Neuron (in vitro differentiated cells): ENCODE data around the gene FER1L5.

Experiments
- H2AFZ ChIP-seq: one replicate; pipeline ENCODE4 v1.6.1; 2013; ENCODE audit warnings: low read depth, mild to moderate bottlenecking, inconsistent platforms, low read length, moderate library complexity
- H3K27me3 ChIP-seq: one replicate; pipeline ENCODE4 v1.6.1; 2013; ENCODE audit warnings: low read length; ENCODE audit not compliant: insufficient read depth
- H3K36me3 ChIP-seq: one replicate; pipeline ENCODE4 v1.6.1; 2013; ENCODE audit warnings: low read length; ENCODE audit not compliant: insufficient read depth
- H3K4me1 ChIP-seq: one replicate; pipeline ENCODE4 v1.6.1; 2013; ENCODE audit warnings: low read length; ENCODE audit not compliant: insufficient read depth
- H3K4me3 ChIP-seq: 2 replicates; pipeline ENCODE4 v1.5.1; 2013; ENCODE audit warnings: mild to moderate bottlenecking, low read length, moderate library complexity
- H3K9me3 ChIP-seq: one replicate; pipeline ENCODE4 v1.6.1; 2013; ENCODE audit warnings: low read length

FER1L5 gene

GRCh38 chr2:96618596-96619283 lies 23.8 kb upstream of the FER1L5 start:
- Histone ChIP-seq H3K9me3 (no peaks in the 10 kb centered on the region), H3K4me3 (no peak overlapping the region), H3K4me1 (no peaks in the 10 kb centered on the region), H3K36me3 (peaks cover 50% of the 10 kb centered on the region), H2AFZ (no peak overlapping the region), H3K27me3 (no peaks in the 10 kb centered on the region)

- Histone ChIP-seq H3K27me3 (no peaks in the 10 kb centered on the region), H3K36me3 (peaks cover 33% of the 10 kb centered on the region), H3K9me3 (no peaks in the 10 kb centered on the region), H3K4me3 (no peak overlapping the region), H2AFZ (no peak overlapping the region), H3K4me1 (peaks cover 17% of the 10 kb centered on the region)
Observed at GRCh38 chr2:96622544-96622943, 20.0 kb upstream of the FER1L5 start.

DNA sequence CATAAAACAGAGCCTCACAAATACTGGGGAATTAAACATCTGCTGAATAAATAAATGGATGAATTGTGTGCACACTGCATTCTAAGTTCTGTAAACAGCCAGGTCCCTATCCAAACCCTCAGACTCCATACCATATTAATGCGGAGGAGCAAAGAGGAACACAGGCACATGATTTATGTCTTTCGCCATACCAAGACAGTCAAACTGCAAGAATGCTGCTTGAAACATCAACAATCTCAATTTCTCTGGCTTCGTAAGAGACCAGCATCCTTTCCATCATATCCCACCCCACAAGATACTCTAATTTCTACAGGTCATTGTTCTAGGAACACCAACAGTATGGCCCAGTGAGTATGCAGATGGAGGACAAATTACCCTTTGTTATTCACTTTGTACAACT lies 19.4 kb upstream of the FER1L5 start:
- H3K4me1 ChIP-seq: peaks cover 17% of the 10 kb centered on the region
- H3K27me3 ChIP-seq: no peaks in the 10 kb centered on the region
- no peak overlapping the region for H3K4me3 ChIP-seq
- peaks cover 34% of the 10 kb centered on the region for H3K36me3 ChIP-seq
- no peaks in the 10 kb centered on the region for H3K9me3 ChIP-seq
- no peak overlapping the region for H2AFZ ChIP-seq

GRCh38 chr2:96625571-96626552 lies 16.7 kb upstream of the FER1L5 start:
- H3K9me3 ChIP-seq: no peaks in the 10 kb centered on the region
- H2AFZ ChIP-seq: no peak overlapping the region
- no peaks in the 10 kb centered on the region for H3K27me3 ChIP-seq
- peaks cover 17% of the 10 kb centered on the region for H3K4me1 ChIP-seq
- peaks cover 34% of the 10 kb centered on the region for H3K36me3 ChIP-seq
- H3K4me3 ChIP-seq: no peak overlapping the region

DNA sequence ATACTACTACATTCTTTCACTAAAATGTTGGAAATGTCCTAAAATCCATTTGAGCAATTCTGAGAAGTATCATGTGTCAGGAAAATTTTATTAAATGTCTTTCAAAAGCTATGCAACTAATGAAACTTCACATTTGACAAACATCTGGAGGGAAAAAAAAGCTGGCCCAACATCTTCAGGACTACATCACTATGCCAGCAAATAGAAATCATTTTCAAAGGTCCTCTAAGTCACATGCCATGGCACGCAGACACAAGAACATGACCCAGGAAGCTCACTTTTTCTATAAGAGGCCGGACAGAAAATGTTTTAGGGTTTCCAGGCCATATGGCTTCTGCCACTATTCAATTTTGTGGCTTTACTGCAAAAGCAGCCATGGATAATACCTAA lies 16.0 kb upstream of the FER1L5 start:
- no peak overlapping the region for H3K4me3 ChIP-seq
- H3K4me1 ChIP-seq: peaks cover 17% of the 10 kb centered on the region
- H3K9me3 ChIP-seq: peaks cover 3% of the 10 kb centered on the region
- H3K36me3 ChIP-seq: peaks cover 41% of the 10 kb centered on the region
- H2AFZ ChIP-seq: no peak overlapping the region
- H3K27me3 ChIP-seq: no peaks in the 10 kb centered on the region

- H3K4me3 ChIP-seq: no peak overlapping the region
- no peak overlapping the region for H2AFZ ChIP-seq
- peaks cover 3% of the 10 kb centered on the region for H3K9me3 ChIP-seq
- peaks cover 11% of the 10 kb centered on the region for H3K4me1 ChIP-seq
- peaks cover 65% of the 10 kb centered on the region for H3K36me3 ChIP-seq
- no peaks in the 10 kb centered on the region for H3K27me3 ChIP-seq
Observed at GRCh38 chr2:96631804-96632435, 10.6 kb upstream of the FER1L5 start.

- Histone ChIP-seq H3K4me1 (peaks cover 19% of the 10 kb centered on the region), H3K36me3 (peaks cover 52% of the 10 kb centered on the region), H3K4me3 (no peak overlapping the region), H3K27me3 (no peaks in the 10 kb centered on the region), H2AFZ (no peak overlapping the region), H3K9me3 (peaks cover 3% of the 10 kb centered on the region)
Observed at GRCh38 chr2:96633641-96634040, 8.9 kb upstream of the FER1L5 start.

GRCh38 chr2:96636551-96637171 lies 5.9 kb upstream of the FER1L5 start:
- Histone ChIP-seq H3K36me3 (peaks cover 26% of the 10 kb centered on the region), H3K4me3 (peak overlapping the region; percentile 96), H2AFZ (no peak overlapping the region), H3K9me3 (no peaks in the 10 kb centered on the region), H3K27me3 (no peaks in the 10 kb centered on the region), H3K4me1 (peaks cover 19% of the 10 kb centered on the region)

DNA sequence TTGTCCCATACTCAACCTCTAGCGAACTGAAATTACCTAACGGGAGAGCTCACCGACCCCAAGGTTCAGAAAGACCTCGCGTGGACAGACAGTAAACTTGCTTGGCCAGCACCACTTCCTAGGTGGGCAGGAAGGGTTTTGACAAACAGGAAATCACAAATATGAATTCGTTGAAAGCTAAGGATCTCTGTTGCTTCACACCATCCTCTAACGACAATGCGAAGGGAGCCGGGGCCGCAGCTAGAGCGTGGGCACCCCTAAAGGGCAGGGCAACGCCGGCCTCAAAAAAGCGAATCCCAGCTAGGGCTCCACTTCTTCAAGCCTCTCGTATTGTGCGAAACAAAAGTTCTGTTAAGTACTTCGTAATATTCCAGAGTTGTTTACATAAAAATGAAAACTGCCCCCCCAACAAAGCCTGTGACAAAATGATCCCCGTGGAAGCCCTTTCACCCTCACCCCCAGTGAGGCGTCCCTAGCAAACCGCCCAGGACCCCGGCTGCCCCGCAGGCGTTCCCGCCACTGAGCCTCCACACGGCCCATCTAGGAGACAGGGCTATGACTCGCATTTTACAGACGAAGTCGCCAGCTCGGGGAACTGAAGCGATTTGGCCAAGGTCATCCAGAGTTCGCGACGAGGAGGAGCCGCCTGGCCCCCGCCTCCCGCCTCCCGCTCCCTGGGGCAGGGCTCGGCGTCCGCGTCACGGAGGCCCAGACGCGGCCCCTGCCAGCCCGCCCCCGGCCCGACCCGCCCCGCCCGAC lies 5.0 kb upstream of the FER1L5 start:
- H3K4me1 ChIP-seq: peaks cover 26% of the 10 kb centered on the region
- H2AFZ ChIP-seq: peak overlapping the region; percentile 4
- peak overlapping the region; percentile 96 for H3K4me3 ChIP-seq

DNA sequence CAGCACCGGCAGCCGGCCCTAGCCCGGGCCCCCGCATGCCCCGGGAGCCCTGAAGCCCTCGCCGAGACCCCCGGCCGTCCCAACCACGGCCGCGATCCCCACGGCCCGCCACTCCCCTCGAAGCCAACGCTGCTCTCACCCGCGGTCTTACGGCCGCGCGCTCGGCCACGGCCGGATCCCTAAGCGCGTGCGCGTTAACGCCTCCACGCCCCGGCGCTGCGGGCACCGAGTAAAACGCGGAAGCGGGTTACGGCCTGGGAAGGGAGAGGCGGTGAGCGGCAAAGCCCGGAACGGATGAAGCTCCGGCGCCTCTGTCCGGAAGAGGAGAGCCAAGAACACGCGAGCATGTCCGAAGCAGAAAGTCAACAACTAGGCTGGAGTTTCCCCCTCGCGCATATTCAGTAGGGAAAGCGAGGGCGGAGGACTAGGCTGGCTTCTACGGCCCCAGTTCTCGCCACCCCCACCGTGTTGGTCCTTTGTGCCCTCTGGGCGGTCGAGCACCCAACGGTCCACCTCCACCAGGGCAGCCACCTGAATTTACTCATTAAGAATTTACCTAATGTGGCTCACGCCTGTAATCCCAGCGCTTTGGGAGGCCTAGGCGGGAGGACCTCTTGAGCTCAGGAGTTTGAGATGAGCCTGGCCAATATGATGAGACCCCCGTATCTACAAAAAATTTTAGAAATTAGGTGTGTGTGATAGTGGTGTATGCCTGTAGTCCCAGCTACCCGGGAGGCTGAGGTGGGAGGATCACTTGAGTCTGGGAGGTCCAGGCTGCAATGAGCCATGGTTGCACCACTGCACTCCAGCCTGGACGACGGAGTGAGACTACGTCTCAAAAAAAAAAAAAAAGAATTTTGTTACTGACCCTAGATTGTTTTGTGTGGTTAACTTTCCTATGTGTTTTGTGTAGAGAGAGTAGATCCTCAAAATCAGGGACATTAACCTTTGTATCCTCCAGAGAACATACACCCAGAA lies 4.1 kb upstream of the FER1L5 start, which contains the start of gene KANSL3:
Gene KANSL3, minus strand, starts transcription at position 169 of the 978 bp plus-strand sequence. CDS start 1,177 bp downstream, outside the sequence.
- Histone ChIP-seq H3K4me1 (peaks cover 30% of the 10 kb centered on the region), H3K9me3 (no peaks in the 10 kb centered on the region), H3K27me3 (no peaks in the 10 kb centered on the region), H3K36me3 (peaks cover 17% of the 10 kb centered on the region), H2AFZ (peak within 1 kb of the TSS; percentile 4), H3K4me3 (peak within 1 kb of the TSS; percentile 96)

More for the DNA sequence above, 5.0 kb upstream of the FER1L5 start:
- peaks cover 18% of the 10 kb centered on the region for H3K36me3 ChIP-seq
- H3K27me3 ChIP-seq: no peaks in the 10 kb centered on the region
- no peaks in the 10 kb centered on the region for H3K9me3 ChIP-seq

- H3K27me3 ChIP-seq: no peaks in the 10 kb centered on the region
- no peaks in the 10 kb centered on the region for H3K36me3 ChIP-seq
- no peak overlapping the region for H2AFZ ChIP-seq
- no peaks in the 10 kb centered on the region for H3K9me3 ChIP-seq
- H3K4me3 ChIP-seq: no peak overlapping the region
- H3K4me1 ChIP-seq: peaks cover 3% of the 10 kb centered on the region
Observed at GRCh38 chr2:96647681-96648080, 5.1 kb downstream of the FER1L5 start.
